ENCODE measurements around the gene EYS.

The EYS gene

DNA sequence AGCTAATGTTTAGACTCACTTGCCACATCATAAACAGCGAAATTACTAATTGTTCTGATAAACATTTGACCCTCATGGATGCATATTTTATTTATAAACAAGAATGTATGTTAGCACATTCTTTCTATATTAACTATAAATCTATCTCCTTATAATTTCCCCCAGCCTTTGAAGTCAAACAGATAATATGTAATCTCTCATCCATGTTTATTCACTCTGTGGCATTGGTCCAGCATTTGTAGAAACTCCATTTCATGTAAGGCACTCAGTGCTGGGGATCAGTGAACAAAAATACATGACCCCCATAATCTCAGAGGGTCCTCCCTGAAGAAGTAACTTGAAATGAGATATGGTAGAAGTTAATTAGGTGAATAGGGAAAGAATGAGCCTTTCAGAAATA, 856.9 kb downstream of the EYS start:
- Histone ChIP-seq H3K9me2 (replicated peaks; ENCODE audit: low read depth, low read length) (no peaks in the 10 kb centered on the region), H3K4me1 (ENCODE audit: insufficient read depth, low read length, poor library complexity, severe bottlenecking) (no peaks in the 10 kb centered on the region), H2AFZ (ENCODE audit: low read length) (no peak overlapping the region), H3K4me2 (ENCODE audit: low read depth, low read length, poor library complexity, severe bottlenecking) (no peak overlapping the region), H3K9ac (ENCODE audit: low read depth, low read length, poor library complexity, severe bottlenecking) (no peak overlapping the region), H3F3A (ENCODE audit: low read depth) (no peaks in the 10 kb centered on the region), H3K79me2 (ENCODE audit: insufficient read depth, low read length) (no peaks in the 10 kb centered on the region), H3K4me3 (ENCODE audit: low read length, poor library complexity, severe bottlenecking) (no peak overlapping the region), H3K36me3 (ENCODE audit: insufficient read depth, low read length) (no peaks in the 10 kb centered on the region), H3K9me3 (ENCODE audit: insufficient read depth, low read depth, low read length) (no peaks in the 10 kb centered on the region), H3K27me3 (ENCODE audit: insufficient read depth, low read length, poor library complexity, severe bottlenecking) (no peaks in the 10 kb centered on the region), H4K20me1 (ENCODE audit: insufficient read depth, low read length, poor library complexity, severe bottlenecking) (no peaks in the 10 kb centered on the region)
- no peak for TF ChIP-seq CTCF (conservative IDR thresholded peaks at IDR 0.05; ENCODE audit: low read length)
- no peak for TF ChIP-seq EZH2phosphoT487 (IDR thresholded peaks at IDR 0.05; ENCODE audit: borderline replicate concordance)

DNA sequence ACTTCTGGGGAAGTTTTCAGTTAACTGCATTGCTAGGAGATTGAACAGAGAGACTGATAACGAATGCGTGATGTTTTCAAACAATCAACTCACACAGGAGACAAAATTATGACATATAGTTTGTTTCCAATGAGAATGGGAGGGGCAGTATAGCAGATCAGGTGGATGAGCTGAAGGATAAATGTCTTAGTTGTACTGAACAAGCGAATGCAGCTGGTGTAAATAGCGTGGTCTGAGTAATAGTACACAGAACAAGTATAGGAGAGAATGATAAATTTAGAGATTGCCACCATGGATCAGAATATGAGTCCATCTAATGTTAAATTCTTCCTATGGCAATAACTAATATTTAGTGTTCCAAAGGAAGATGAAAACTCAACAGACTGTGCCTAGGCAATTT, 858.6 kb downstream of the EYS start:
- Histone ChIP-seq H4K20me1 (ENCODE audit: insufficient read depth, low read length, poor library complexity, severe bottlenecking) (no peaks in the 10 kb centered on the region), H3K27me3 (ENCODE audit: insufficient read depth, low read length, poor library complexity, severe bottlenecking) (no peaks in the 10 kb centered on the region), H3K4me2 (ENCODE audit: low read depth, low read length, poor library complexity, severe bottlenecking) (no peak overlapping the region), H3K36me3 (ENCODE audit: insufficient read depth, low read length) (no peaks in the 10 kb centered on the region), H3K9ac (ENCODE audit: low read depth, low read length, poor library complexity, severe bottlenecking) (no peak overlapping the region), H3K4me1 (ENCODE audit: insufficient read depth, low read length, poor library complexity, severe bottlenecking) (no peaks in the 10 kb centered on the region), H3K9me3 (ENCODE audit: insufficient read depth, low read depth, low read length) (no peaks in the 10 kb centered on the region), H3K79me2 (ENCODE audit: insufficient read depth, low read length) (no peaks in the 10 kb centered on the region), H3K9me2 (replicated peaks; ENCODE audit: low read depth, low read length) (no peaks in the 10 kb centered on the region), H3F3A (ENCODE audit: low read depth) (no peaks in the 10 kb centered on the region), H3K4me3 (ENCODE audit: low read length, poor library complexity, severe bottlenecking) (no peak overlapping the region), H2AFZ (ENCODE audit: low read length) (no peak overlapping the region)
- no peak for TF ChIP-seq CTCF (conservative IDR thresholded peaks at IDR 0.05; ENCODE audit: low read length)
- no peak for TF ChIP-seq EZH2phosphoT487 (IDR thresholded peaks at IDR 0.05; ENCODE audit: borderline replicate concordance)

DNA sequence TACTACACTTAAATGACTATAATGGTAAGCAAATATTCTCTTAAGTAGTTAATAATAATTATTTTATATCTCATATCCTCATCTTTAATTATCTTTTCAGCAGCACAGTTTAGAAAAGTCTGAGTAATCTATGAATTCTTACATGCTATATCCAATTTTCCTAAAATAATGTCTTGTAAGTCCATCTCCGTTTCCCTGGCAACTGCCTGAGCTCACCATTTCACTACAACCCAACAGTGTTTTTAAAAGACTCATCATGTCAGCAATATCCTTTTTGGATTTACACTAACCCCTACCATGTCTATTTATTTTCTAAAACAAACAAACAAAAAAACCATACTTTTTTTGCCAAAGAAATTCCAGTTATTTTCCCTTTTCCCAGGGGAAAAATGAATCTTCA, 859.6 kb downstream of the EYS start:
- Histone ChIP-seq H4K20me1 (ENCODE audit: insufficient read depth, low read length, poor library complexity, severe bottlenecking) (no peaks in the 10 kb centered on the region), H3K79me2 (ENCODE audit: insufficient read depth, low read length) (no peaks in the 10 kb centered on the region), H3K9me2 (replicated peaks; ENCODE audit: low read depth, low read length) (no peaks in the 10 kb centered on the region), H3K36me3 (ENCODE audit: insufficient read depth, low read length) (no peaks in the 10 kb centered on the region), H2AFZ (ENCODE audit: low read length) (no peak overlapping the region), H3K4me2 (ENCODE audit: low read depth, low read length, poor library complexity, severe bottlenecking) (no peak overlapping the region), H3K9ac (ENCODE audit: low read depth, low read length, poor library complexity, severe bottlenecking) (no peak overlapping the region), H3F3A (ENCODE audit: low read depth) (no peaks in the 10 kb centered on the region), H3K4me3 (ENCODE audit: low read length, poor library complexity, severe bottlenecking) (no peak overlapping the region), H3K4me1 (ENCODE audit: insufficient read depth, low read length, poor library complexity, severe bottlenecking) (no peaks in the 10 kb centered on the region), H3K27me3 (ENCODE audit: insufficient read depth, low read length, poor library complexity, severe bottlenecking) (no peaks in the 10 kb centered on the region), H3K9me3 (ENCODE audit: insufficient read depth, low read depth, low read length) (no peaks in the 10 kb centered on the region)
- no peak for TF ChIP-seq EZH2phosphoT487 (IDR thresholded peaks at IDR 0.05; ENCODE audit: borderline replicate concordance)
- TF ChIP-seq CTCF (conservative IDR thresholded peaks at IDR 0.05; ENCODE audit: low read length): no peak

Data from Loucy (cell line).